HuH-7 (cell line): ENCODE data around the gene KNG1.
"Not testable (repeated sequence)": the region's sequence is repeated elsewhere in the genome, so short reads cannot be mapped to it uniquely, and the experiment has no call there.

Source experiments
- DNase-seq: peaks from one replicate; pipeline ENCODE4 v3.0.0; 2011; ENCODE audit warnings: low spot score

KNG1 gene

GRCh38 chr3:186710694-186711093, 6.5 kb upstream of the KNG1 start:
- DNase-seq: not testable (repeated sequence)

GRCh38 chr3:186713499-186713898, 3.7 kb upstream of the KNG1 start:
- no peak for DNase-seq

- DNase-seq: peak; percentile 37
These were observed 3.0 kb downstream of the KNG1 start for GRCh38 chr3:186719945-186720739.

- DNase-seq: no peak
These were observed 5.3 kb downstream of the KNG1 start for GRCh38 chr3:186722457-186722856.

GRCh38 chr3:186724911-186725310, 7.8 kb downstream of the KNG1 start:
- no peak for DNase-seq

- DNase-seq: no peak
These were observed 15.1 kb downstream of the KNG1 start for GRCh38 chr3:186732169-186732766.

- DNase-seq: no peak
These were observed 25.6 kb downstream of the KNG1 start for GRCh38 chr3:186742618-186743380.

GRCh38 chr3:186743666-186744065, 26.5 kb downstream of the KNG1 start:
- DNase-seq: no peak

GRCh38 chr3:186746008-186746407, 28.8 kb downstream of the KNG1 start:
- peak; percentile 71 for DNase-seq

- no peak for DNase-seq
These were observed 33.2 kb downstream of the KNG1 start for GRCh38 chr3:186750316-186750715.

GRCh38 chr3:186751480-186751879, 34.3 kb downstream of the KNG1 start:
- DNase-seq: no peak

- DNase-seq: no peak
These were observed 36.8 kb downstream of the KNG1 start for GRCh38 chr3:186754006-186754405.

GRCh38 chr3:186754871-186755270, 37.7 kb downstream of the KNG1 start:
- DNase-seq: no peak

GRCh38 chr3:186757214-186757613, 40.1 kb downstream of the KNG1 start:
- DNase-seq: no peak

GRCh38 chr3:186757686-186758220, 40.6 kb downstream of the KNG1 start:
- no peak for DNase-seq

GRCh38 chr3:186759231-186759930, 42.2 kb downstream of the KNG1 start:
- DNase-seq: no peak

- DNase-seq: no peak
These were observed 43.1 kb downstream of the KNG1 start for GRCh38 chr3:186760141-186760833.

- no peak for DNase-seq
These were observed 43.8 kb downstream of the KNG1 start for GRCh38 chr3:186760897-186761447.

GRCh38 chr3:186772281-186772694, 55.1 kb downstream of the KNG1 start:
- no peak for DNase-seq

- no peak for DNase-seq
These were observed 55.7 kb downstream of the KNG1 start for GRCh38 chr3:186772701-186773417.
